22Rv1 (cell line): ENCODE data around the gene LRRTM1.

Experiments
- H3K27ac ChIP-seq: fragments of 450-650 bp; 2 replicates; pipeline ENCODE4 v1.5.1; 2017
- CTCF ChIP-seq: fragments of 450-650 bp; IDR thresholded peaks from 2 replicates; pipeline ENCODE4 v1.5.1; 2017; ENCODE audit warnings: mild to moderate bottlenecking
- ZFX ChIP-seq: fragments of 450-650 bp; IDR thresholded peaks from 2 replicates; pipeline ENCODE4 v1.6.1; 2017; ENCODE audit warnings: antibody characterized with exemption, borderline replicate concordance

Gene LRRTM1

GRCh38 chr2:80333886-80334285, 29.3 kb upstream of the LRRTM1 start:
- no peak overlapping the region for H3K27ac ChIP-seq
- no peak for TF ChIP-seq CTCF
- TF ChIP-seq ZFX, result no peak

GRCh38 chr2:80330527-80331450, 26.2 kb upstream of the LRRTM1 start:
- no peak overlapping the region for H3K27ac ChIP-seq
- TF ChIP-seq ZFX (no peak), CTCF (no peak)

- TF ChIP-seq ZFX (no peak), CTCF (no peak)
- no peak overlapping the region for H3K27ac ChIP-seq
Measured at GRCh38 chr2:80329491-80329890, 24.9 kb upstream of the LRRTM1 start.

GRCh38 chr2:80328159-80328571, 23.6 kb upstream of the LRRTM1 start:
- no peak for TF ChIP-seq CTCF
- TF ChIP-seq ZFX, result no peak

GRCh38 chr2:80326861-80327260, 22.3 kb upstream of the LRRTM1 start:
- no peak for TF ChIP-seq CTCF
- TF ChIP-seq ZFX, result no peak
- H3K27ac ChIP-seq, result no peak overlapping the region

More at GRCh38 chr2:80328159-80328571, 23.6 kb upstream of the LRRTM1 start:
- no peak overlapping the region for H3K27ac ChIP-seq

- H3K27ac ChIP-seq, result no peak overlapping the region
- no peak for TF ChIP-seq ZFX
- peak; percentile 67 for TF ChIP-seq CTCF
Measured at GRCh38 chr2:80326214-80326613, 21.7 kb upstream of the LRRTM1 start.

- no peak overlapping the region for H3K27ac ChIP-seq
- no peak for TF ChIP-seq CTCF
- no peak for TF ChIP-seq ZFX
Measured at GRCh38 chr2:80324525-80324924, 20.0 kb upstream of the LRRTM1 start.
